Measurements from ENCODE around the gene TRIM9. TPM values are rescaled to one million over a fixed set of nuclear protein-coding genes. Genes with fewer than 3 reads are reported as not detected.
A peak's percentile ranks its signal among the peaks of the same experiment; 100 is the strongest.

TRIM9 gene
- total RNA-seq, 1 experiment from 2014 or later: 0.63 TPM

DNA sequence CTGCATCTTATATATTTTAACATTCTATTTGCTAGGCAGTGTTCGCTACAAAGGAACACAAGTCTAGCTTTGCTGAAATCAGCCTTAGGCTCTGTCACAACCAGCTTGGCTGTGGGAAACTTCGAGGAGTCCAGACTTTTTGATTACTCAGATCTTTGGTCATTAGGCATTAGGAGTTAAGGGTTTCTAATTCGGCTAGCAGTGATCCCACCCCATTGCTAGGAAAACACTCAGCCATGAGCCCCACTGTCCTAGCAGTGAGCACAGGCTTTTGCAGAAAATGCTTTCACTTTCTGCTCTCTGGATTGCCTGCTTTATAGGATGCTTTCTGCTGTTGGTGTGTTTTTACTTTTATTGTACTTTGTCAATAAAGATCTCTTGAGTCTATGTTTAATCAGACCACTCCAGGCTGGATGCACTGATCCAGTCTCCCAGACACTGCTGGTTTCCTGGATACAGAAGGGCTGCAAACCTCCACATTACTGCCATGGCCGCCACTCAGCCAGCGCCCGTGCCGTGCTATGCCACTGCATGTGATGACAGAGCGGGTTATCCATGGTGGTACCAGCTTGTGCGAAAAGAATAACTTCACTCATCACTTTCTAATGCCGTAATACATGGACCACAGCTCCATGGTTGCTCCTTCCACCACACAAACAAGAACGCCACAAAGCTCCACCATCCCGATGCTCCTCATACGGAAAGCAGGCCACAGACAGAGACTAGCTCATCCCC is 109.6 kb downstream of the TRIM9 start:
- no peak overlapping the region for H3K4me3 ChIP-seq (ENCODE audit: low read length)
- no peak for DNase-seq
- no peaks in the 10 kb centered on the region for H4K20me1 ChIP-seq (ENCODE audit: insufficient read depth, low read depth, low read length)
- no peaks in the 10 kb centered on the region for H3K27me3 ChIP-seq (ENCODE audit: low read length)
- no peaks in the 10 kb centered on the region for H3K36me3 ChIP-seq (ENCODE audit: insufficient read depth, low read length)
- H3K9me3 ChIP-seq (ENCODE audit: low read length): no peaks in the 10 kb centered on the region
- no peaks in the 10 kb centered on the region for H3K79me2 ChIP-seq (ENCODE audit: low read length)
- H3K4me1 ChIP-seq (ENCODE audit: low read length): no peaks in the 10 kb centered on the region
- no peak overlapping the region for H3K27ac ChIP-seq (ENCODE audit: low read length)
- H2AFZ ChIP-seq (ENCODE audit: low read length): no peak overlapping the region
- no peak overlapping the region for H3K9ac ChIP-seq (ENCODE audit: low read length)
- H3K4me2 ChIP-seq (ENCODE audit: low read depth, low read length, poor library complexity, severe bottlenecking): no peak overlapping the region
- no peaks in the 10 kb centered on the region for H3K9me2 ChIP-seq (replicated peaks; ENCODE audit: insufficient read depth, low read length)

GRCh38 chr14:50984036-50984710 is 110.7 kb downstream of the TRIM9 start:
- H3K36me3 ChIP-seq (ENCODE audit: insufficient read depth, low read length): no peaks in the 10 kb centered on the region
- no peaks in the 10 kb centered on the region for H4K20me1 ChIP-seq (ENCODE audit: insufficient read depth, low read depth, low read length)

GRCh38 chr14:50979941-50980850 is 114.7 kb downstream of the TRIM9 start:
- Histone ChIP-seq H3K27me3 (ENCODE audit: low read length) (no peaks in the 10 kb centered on the region), H3K79me2 (ENCODE audit: low read length) (no peaks in the 10 kb centered on the region), H3K9ac (ENCODE audit: low read length) (no peak overlapping the region), H3K9me3 (ENCODE audit: low read length) (no peaks in the 10 kb centered on the region), H3K9me2 (replicated peaks; ENCODE audit: insufficient read depth, low read length) (no peaks in the 10 kb centered on the region), H2AFZ (ENCODE audit: low read length) (no peak overlapping the region), H3K36me3 (ENCODE audit: insufficient read depth, low read length) (no peaks in the 10 kb centered on the region), H3K4me3 (ENCODE audit: low read length) (no peak overlapping the region), H4K20me1 (ENCODE audit: insufficient read depth, low read depth, low read length) (no peaks in the 10 kb centered on the region), H3K4me1 (ENCODE audit: low read length) (no peaks in the 10 kb centered on the region), H3K4me2 (ENCODE audit: low read depth, low read length, poor library complexity, severe bottlenecking) (no peak overlapping the region), H3K27ac (ENCODE audit: low read length) (no peak overlapping the region)
- no peak for DNase-seq

More at GRCh38 chr14:50984036-50984710, 110.7 kb downstream of the TRIM9 start:
- no peaks in the 10 kb centered on the region for H3K27me3 ChIP-seq (ENCODE audit: low read length)
- H3K4me2 ChIP-seq (ENCODE audit: low read depth, low read length, poor library complexity, severe bottlenecking): no peak overlapping the region
- no peak overlapping the region for H3K4me3 ChIP-seq (ENCODE audit: low read length)
- H3K9me3 ChIP-seq (ENCODE audit: low read length): no peaks in the 10 kb centered on the region
- H3K27ac ChIP-seq (ENCODE audit: low read length): no peak overlapping the region
- H3K9me2 ChIP-seq (replicated peaks; ENCODE audit: insufficient read depth, low read length): no peaks in the 10 kb centered on the region
- DNase-seq: no peak
- no peak overlapping the region for H3K9ac ChIP-seq (ENCODE audit: low read length)
- H3K4me1 ChIP-seq (ENCODE audit: low read length): no peaks in the 10 kb centered on the region
- H2AFZ ChIP-seq (ENCODE audit: low read length): no peak overlapping the region
- no peaks in the 10 kb centered on the region for H3K79me2 ChIP-seq (ENCODE audit: low read length)

- Histone ChIP-seq H3K4me2 (ENCODE audit: low read depth, low read length, poor library complexity, severe bottlenecking) (no peak overlapping the region), H3K79me2 (ENCODE audit: low read length) (no peaks in the 10 kb centered on the region), H3K9me3 (ENCODE audit: low read length) (no peaks in the 10 kb centered on the region), H3K9me2 (replicated peaks; ENCODE audit: insufficient read depth, low read length) (no peaks in the 10 kb centered on the region), H3K4me1 (ENCODE audit: low read length) (no peaks in the 10 kb centered on the region), H2AFZ (ENCODE audit: low read length) (no peak overlapping the region), H4K20me1 (ENCODE audit: insufficient read depth, low read depth, low read length) (no peaks in the 10 kb centered on the region), H3K27me3 (ENCODE audit: low read length) (no peaks in the 10 kb centered on the region), H3K36me3 (ENCODE audit: insufficient read depth, low read length) (no peaks in the 10 kb centered on the region), H3K9ac (ENCODE audit: low read length) (no peak overlapping the region), H3K4me3 (ENCODE audit: low read length) (no peak overlapping the region), H3K27ac (ENCODE audit: low read length) (no peak overlapping the region)
- DNase-seq: no peak
Measured at GRCh38 chr14:50978888-50979287, 116.0 kb downstream of the TRIM9 start.

DNA sequence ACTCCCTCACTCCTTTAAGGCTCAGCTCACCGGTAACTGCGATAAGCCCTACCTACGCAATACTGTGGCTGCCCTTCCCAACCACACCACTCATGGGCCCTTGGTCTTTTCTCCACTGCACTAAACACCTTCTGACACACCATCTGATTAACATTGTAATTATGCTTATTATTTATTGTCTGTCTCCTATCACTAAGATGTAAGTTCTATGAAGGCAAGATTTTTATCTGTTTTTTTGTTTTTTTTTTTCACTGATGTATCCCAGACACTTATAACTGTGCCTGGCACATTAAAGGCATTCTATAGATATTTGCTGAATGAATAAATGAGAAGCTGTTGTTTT is 116.4 kb downstream of the TRIM9 start:
- no peaks in the 10 kb centered on the region for H3K27me3 ChIP-seq (ENCODE audit: low read length)
- no peaks in the 10 kb centered on the region for H3K9me3 ChIP-seq (ENCODE audit: low read length)

DNA sequence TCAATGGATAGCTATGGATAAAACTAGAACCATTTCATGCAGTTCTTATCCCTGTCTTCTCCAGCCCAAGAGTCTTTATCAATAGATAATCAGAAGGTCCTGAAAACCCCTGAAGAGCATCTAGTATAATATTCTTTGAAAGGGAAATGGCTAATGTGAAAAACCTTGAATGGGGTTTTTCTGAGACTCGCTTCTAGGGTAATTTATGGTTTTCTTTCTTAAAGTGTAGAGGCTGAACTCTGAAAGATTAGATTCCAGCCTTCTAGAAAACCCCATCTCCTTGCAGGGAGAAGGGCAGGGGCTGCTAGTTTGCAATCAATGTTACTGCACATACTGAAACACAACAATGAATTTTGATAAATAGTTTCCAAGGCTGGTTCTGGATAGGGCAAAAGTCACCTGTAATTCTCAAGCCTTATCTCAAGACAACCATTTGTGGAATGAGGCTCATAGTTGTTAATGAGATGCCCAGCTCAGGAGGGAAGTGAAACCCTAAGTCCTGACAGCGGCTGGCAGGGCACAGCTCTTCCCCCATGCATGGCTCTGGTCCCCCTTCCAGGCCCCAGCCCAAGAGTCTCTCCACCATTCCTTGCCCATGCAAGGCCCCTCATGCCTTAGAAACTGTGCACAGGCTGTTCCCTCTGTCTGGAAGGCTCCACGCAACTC is 116.9 kb downstream of the TRIM9 start:
- Histone ChIP-seq H3K27me3 (ENCODE audit: low read length) (no peaks in the 10 kb centered on the region), H4K20me1 (ENCODE audit: insufficient read depth, low read depth, low read length) (no peaks in the 10 kb centered on the region), H2AFZ (ENCODE audit: low read length) (no peak overlapping the region), H3K9me3 (ENCODE audit: low read length) (no peaks in the 10 kb centered on the region), H3K9me2 (replicated peaks; ENCODE audit: insufficient read depth, low read length) (no peaks in the 10 kb centered on the region), H3K36me3 (ENCODE audit: insufficient read depth, low read length) (no peaks in the 10 kb centered on the region), H3K4me3 (ENCODE audit: low read length) (no peak overlapping the region), H3K4me1 (ENCODE audit: low read length) (no peaks in the 10 kb centered on the region), H3K4me2 (ENCODE audit: low read depth, low read length, poor library complexity, severe bottlenecking) (no peak overlapping the region), H3K79me2 (ENCODE audit: low read length) (no peaks in the 10 kb centered on the region), H3K27ac (ENCODE audit: low read length) (no peak overlapping the region), H3K9ac (ENCODE audit: low read length) (no peak overlapping the region)
- peak; percentile 49 for DNase-seq

More for the DNA sequence above, 116.4 kb downstream of the TRIM9 start:
- no peaks in the 10 kb centered on the region for H3K36me3 ChIP-seq (ENCODE audit: insufficient read depth, low read length)
- H3K9ac ChIP-seq (ENCODE audit: low read length): no peak overlapping the region
- no peaks in the 10 kb centered on the region for H3K4me1 ChIP-seq (ENCODE audit: low read length)
- DNase-seq: no peak
- no peak overlapping the region for H3K4me2 ChIP-seq (ENCODE audit: low read depth, low read length, poor library complexity, severe bottlenecking)
- no peaks in the 10 kb centered on the region for H3K79me2 ChIP-seq (ENCODE audit: low read length)
- no peak overlapping the region for H3K27ac ChIP-seq (ENCODE audit: low read length)
- H2AFZ ChIP-seq (ENCODE audit: low read length): no peak overlapping the region
- no peak overlapping the region for H3K4me3 ChIP-seq (ENCODE audit: low read length)
- H4K20me1 ChIP-seq (ENCODE audit: insufficient read depth, low read depth, low read length): no peaks in the 10 kb centered on the region
- H3K9me2 ChIP-seq (replicated peaks; ENCODE audit: insufficient read depth, low read length): no peaks in the 10 kb centered on the region

- Histone ChIP-seq H3K36me3 (ENCODE audit: insufficient read depth, low read length) (no peaks in the 10 kb centered on the region), H3K4me1 (ENCODE audit: low read length) (no peaks in the 10 kb centered on the region), H3K4me3 (ENCODE audit: low read length) (no peak overlapping the region), H3K9me2 (replicated peaks; ENCODE audit: insufficient read depth, low read length) (no peaks in the 10 kb centered on the region), H3K4me2 (ENCODE audit: low read depth, low read length, poor library complexity, severe bottlenecking) (no peak overlapping the region), H3K27ac (ENCODE audit: low read length) (no peak overlapping the region), H4K20me1 (ENCODE audit: insufficient read depth, low read depth, low read length) (0 out of 2 replicates have a peak, but pooled peaks cover 5% of the 10 kb centered on the region), H3K79me2 (ENCODE audit: low read length) (no peaks in the 10 kb centered on the region), H2AFZ (ENCODE audit: low read length) (no peak overlapping the region), H3K9ac (ENCODE audit: low read length) (no peak overlapping the region), H3K27me3 (ENCODE audit: low read length) (no peaks in the 10 kb centered on the region), H3K9me3 (ENCODE audit: low read length) (no peaks in the 10 kb centered on the region)
- DNase-seq: no peak
Measured at GRCh38 chr14:50974118-50974517, 120.8 kb downstream of the TRIM9 start.

Data from Karpas-422 (cell line).